K562 (cell line): ENCODE measurements around the gene OXA1L. TPM values are rescaled to one million over a fixed set of nuclear protein-coding genes. Genes with fewer than 3 reads are reported as not detected.
A peak's percentile ranks its signal among the peaks of the same experiment; 100 is the strongest.

ENCODE experiments used
- ATAC-seq: fragments of 200-7000 bp; cut with Tn5 transposase; 3 replicates; pipeline ENCODE4 v1.9.1; 2020; ENCODE audit warnings: moderate library complexity
- BruUV-seq: library from RNA; stranded (reverse); fragments of 400-500 nt; replicated peaks from 2 replicates; lab custom pipeline; 2021; lab: Mats Ljungman, UMichigan
- CTCF ChIA-PET: fragments of 300-600 bp; formaldehyde crosslinking; extraction: SDS; loops from one replicate; lab custom pipeline; 2021; ENCODE audit warnings: low intra/inter-chr PET ratio; lab: Yijun Ruan, JAX
- POLR2A ChIA-PET: fragments of 300-600, 350-650 bp; sonication (Branson Sonifier 250); formaldehyde crosslinking; extraction: SDS; loops from one replicate; lab custom pipeline; 2021; ENCODE audit warnings: antibody characterized with exemption, inconsistent platforms; lab: Yijun Ruan, JAX
- DNase-seq, 4 experiments: peaks; one replicate each; pipeline versions ENCODE4 v3.0.0 to v3.0.0-alpha.2; 2011 to 2018; ENCODE audit warnings: low spot score in 3 of 4, mixed read lengths in 3 of 4; ENCODE audit errors: extremely low read depth in 1 of 4
- FAIRE-seq: peaks from 2 replicates; lab custom pipeline; 2011; peaks lifted over from hg19 to GRCh38; lab: Jason Lieb, UNC
- H2AFZ ChIP-seq: 2 replicates; pipeline ENCODE4 v1.6.0; 2011; ENCODE audit warnings: low read depth, low read length, control low read depth, inconsistent platforms
- H3K27ac ChIP-seq: fragments of 200-600 bp; 3 replicates; pipeline ENCODE4 v1.8.0; 2011; ENCODE audit warnings: low read depth, mild to moderate bottlenecking, control low read depth, inconsistent platforms, low read length, moderate library complexity, mixed read lengths; ENCODE audit errors: extremely low read depth
- H3K27me3 ChIP-seq, 2 experiments: fragments of 300-600 bp in 1 of 2; 2 replicates in 1 of 2; 3 replicates in 1 of 2; pipeline versions ENCODE4 v1.6.0 to v1.8.0; 2011; ENCODE audit warnings: inconsistent platforms in 2 of 2, low read length in 2 of 2, mild to moderate bottlenecking in 1 of 2, mixed read lengths in 1 of 2, moderate library complexity in 1 of 2; ENCODE audit not compliant: control insufficient read depth in 2 of 2, insufficient read depth in 2 of 2
- H3K36me3 ChIP-seq: fragments of 300-600 bp; 3 replicates; pipeline ENCODE4 v1.8.0; 2011; ENCODE audit warnings: mild to moderate bottlenecking, low read length, inconsistent platforms; ENCODE audit not compliant: control insufficient read depth, insufficient read depth
- H3K4me1 ChIP-seq, 2 experiments: fragments of 200-600 bp in 1 of 2; replicated peaks in 1 of 2; 2 replicates in 1 of 2; 3 replicates in 1 of 2; pipeline versions ENCODE4 v1.5.1 to v1.8.0; 2011; ENCODE audit warnings: inconsistent platforms in 2 of 2, low read length in 2 of 2, mild to moderate bottlenecking in 1 of 2, mixed read lengths in 1 of 2, moderate library complexity in 1 of 2; ENCODE audit not compliant: control insufficient read depth in 2 of 2, insufficient read depth in 2 of 2
- H3K4me2 ChIP-seq: 2 replicates; pipeline ENCODE4 v1.6.1; 2011; ENCODE audit warnings: low read length, control low read depth, inconsistent platforms, mixed read lengths; ENCODE audit not compliant: insufficient read depth
- H3K4me3 ChIP-seq: fragments of 200-600 bp; sonication (generic), shearing (Covaris generic); 2 replicates; pipeline ENCODE4 v1.5.1; 2016; ENCODE audit warnings: control low read depth, inconsistent platforms
- H3K79me2 ChIP-seq: fragments of 200-600 bp; 3 replicates; pipeline ENCODE4 v1.8.0; 2011; ENCODE audit warnings: low read length, inconsistent platforms; ENCODE audit not compliant: control insufficient read depth, insufficient read depth
- H3K9ac ChIP-seq, 2 experiments: 2 replicates each; pipeline versions ENCODE4 v1.6.0 to v1.6.1; 2011; ENCODE audit warnings: low read depth in 2 of 2, low read length in 2 of 2, control low read depth in 1 of 2, inconsistent platforms in 1 of 2, mild to moderate bottlenecking in 1 of 2, mixed read lengths in 1 of 2; ENCODE audit not compliant: insufficient read depth in 1 of 2
- H3K9me1 ChIP-seq: one replicate; pipeline ENCODE4 v1.6.0; 2011; ENCODE audit warnings: inconsistent platforms, mild to moderate bottlenecking, low read length, moderate library complexity; ENCODE audit not compliant: control insufficient read depth, insufficient read depth
- H3K9me3 ChIP-seq: replicated peaks from 2 replicates; pipeline ENCODE4 v1.5.1; 2011; ENCODE audit warnings: low read depth, low read length, inconsistent platforms; ENCODE audit not compliant: control insufficient read depth, insufficient read depth
- H4K20me1 ChIP-seq: replicated peaks from 2 replicates; pipeline ENCODE4 v1.6.1; 2011; ENCODE audit warnings: low read length, inconsistent platforms, mixed read lengths; ENCODE audit not compliant: control insufficient read depth, insufficient read depth
- ARHGAP35 ChIP-seq: fragments of 450-650 bp; IDR thresholded peaks from 2 replicates; pipeline ENCODE4 v1.6.1; 2018; ENCODE audit not compliant: partially characterized antibody
- DIDO1 ChIP-seq: fragments of 450-650 bp; IDR thresholded peaks from 2 replicates; pipeline ENCODE4 v1.6.1; 2016; ENCODE audit warnings: low read depth, missing biosample characterization, missing genetic modification characterization
- E2F1 ChIP-seq: sonication (generic); formaldehyde crosslinking; IDR thresholded peaks from 2 replicates; pipeline ENCODE4 v1.8.1; 2023; ENCODE audit warnings: mild to moderate bottlenecking, missing genetic modification reagents, moderate library complexity
- ETS1 ChIP-seq: conservative IDR thresholded peaks from 2 replicates; pipeline ENCODE4 v1.6.1; 2011; ENCODE audit warnings: low read depth, mild to moderate bottlenecking, low read length; ENCODE audit not compliant: control insufficient read depth
- NKRF ChIP-seq: fragments of 450-650 bp; IDR thresholded peaks from 2 replicates; pipeline ENCODE4 v1.6.1; 2016; ENCODE audit warnings: borderline replicate concordance
- POLR2H ChIP-seq: IDR thresholded peaks from 2 replicates; pipeline ENCODE4 v1.6.1; 2016; ENCODE audit warnings: missing genetic modification characterization, low read depth, mild to moderate bottlenecking, control low read depth, missing compliant biosample characterization, moderate library complexity
- RBFOX2 ChIP-seq: fragments of 200-400 bp; formaldehyde crosslinking; IDR thresholded peaks from 2 replicates; pipeline ENCODE4 v1.6.1; 2017; ENCODE audit warnings: low read depth, mild to moderate bottlenecking, low read length, moderate library complexity
- TBL1XR1 ChIP-seq, 2 experiments: IDR thresholded peaks; 2 replicates each; pipeline ENCODE4 v1.6.1; 2012; ENCODE audit warnings: improper control_type of control experiment in 2 of 2, low read length in 2 of 2, mild to moderate bottlenecking in 1 of 2
- TSC22D4 ChIP-seq: fragments of 450-650 bp; IDR thresholded peaks from 2 replicates; pipeline ENCODE4 v1.6.1; 2016; ENCODE audit warnings: missing genetic modification characterization, missing biosample characterization, control low read depth
- YBX1 ChIP-seq: fragments of 450-650 bp; IDR thresholded peaks from 2 replicates; pipeline ENCODE4 v1.7.1; 2016; ENCODE audit warnings: mild to moderate bottlenecking
- ZNF280B ChIP-seq: fragments of 250-450 bp; sonication (Bioruptor Pico); IDR thresholded peaks from 2 replicates; pipeline ENCODE4 v1.5.1; 2021; ENCODE audit warnings: mild to moderate bottlenecking
- ZNF518B ChIP-seq: fragments of 250-450 bp; sonication (Bioruptor Pico); IDR thresholded peaks from 2 replicates; pipeline ENCODE4 v1.5.0; 2021; ENCODE audit warnings: mild to moderate bottlenecking, moderate library complexity
- WGBS: fragments of 100-300 bp; shearing (Covaris generic); methylation state at CpG from one replicate; pipeline ENCODE4 v1.1.6; 2016; ENCODE audit warnings: low coverage, mixed read lengths; ENCODE audit not compliant: insufficient coverage; ENCODE audit errors: missing lambda C conversion rate; 5-methylcytosine and 5-hydroxymethylcytosine counted together
- in situ Hi-C: fragments of 300-500 bp; cut with MboI; formaldehyde crosslinking; loops from 4 replicates; pipeline ENCODE4 v1.15.0; 2018; ENCODE audit warnings: inconsistent platforms, mixed read lengths
- intact Hi-C: fragments of 100-400 bp; cut with micrococcal nuclease; formaldehyde crosslinking; loops from 2 replicates; pipeline ENCODE4 v1.14.2; 2022
- polyA plus RNA-seq, 8 experiments: library from polyadenylated mRNA; depleted of rRNA in 4 of 8; stranded (reverse) in 5 of 8; unstranded in 3 of 8; fragments of >200 nt; fragmentation: Nextera tagmentation in 2 of 8; fragmentation: Illumina TruSeq in 1 of 8; extraction: Ambion mirVana in 2 of 8; extraction: Trizol in 1 of 8; gene quantifications; 2 replicates each; pipeline versions ENCODE4 v1.2.1 to v1.2.3, GENCODE V29; 2011 to 2014; ENCODE audit warnings: inconsistent platforms in 1 of 8, missing spikeins in 1 of 8
- total RNA-seq, 7 experiments: library from RNA; depleted of rRNA in 6 of 7; stranded (reverse); fragments of >200 nt in 6 of 7; fragmentation: Illumina TruSeq in 2 of 7; extraction: Trizol in 2 of 7; gene quantifications; 2 replicates each; pipeline versions ENCODE4 v1.2.1 to v1.2.3, GENCODE V29; 2011 to 2021; ENCODE audit warnings: low replicate concordance in 1 of 7

The OXA1L gene
- total and polyA plus RNA-seq, 9 of the 15 experiments (the other 6 are each of a cell fraction or from before 2014, with no cell fraction given), result 100 to 204 (median 145) TPM

GRCh38 chr14:22813145-22813544 is 46.7 kb downstream of the OXA1L start:
- Histone ChIP-seq H3K4me1 (no peaks in the 10 kb centered on the region; a peak in 1 of 5 replicates), H4K20me1 (no peaks in the 10 kb centered on the region), H3K9me3 (no peaks in the 10 kb centered on the region), H2AFZ (no peak overlapping the region), H3K9ac (peak overlapping the region in 1 of 2 experiments; percentile 20; a peak in 1 of 4 replicates), H3K4me2 (no peak overlapping the region), H3K27me3 (peaks cover 7 to 32% of the 10 kb centered on the region in 2 experiments; a peak in 4 of 5 replicates), H3K9me1 (no peaks in the 10 kb centered on the region), H3K27ac (no peak overlapping the region), H3K4me3 (no peak overlapping the region), H3K79me2 (no peaks in the 10 kb centered on the region), H3K36me3 (no peaks in the 10 kb centered on the region)
- BruUV-seq, result no TSS peak
- no peak for TF ChIP-seq DIDO1 (tag)
- TF ChIP-seq YBX1, result no peak
- TF ChIP-seq TSC22D4 (tag), result no peak
- no peak for TF ChIP-seq E2F1 (CRISPR knock-in tag)
- no peak for TF ChIP-seq ZNF280B
- no peak for TF ChIP-seq ARHGAP35
- TF ChIP-seq ZNF518B (CRISPR knock-in tag), result no peak
- no peak for TF ChIP-seq TBL1XR1 (IDR thresholded peaks at IDR 0.05; ENCODE audit: low read length in 2 of 2)
- TF ChIP-seq RBFOX2, result no peak
- no peak for TF ChIP-seq NKRF
- TF ChIP-seq POLR2H (tag), result no peak
- no peak for TF ChIP-seq ETS1
- DNase-seq (no peak), FAIRE-seq (no peak), ATAC-seq (no peak)
- intact Hi-C loops (no loop called here), in situ Hi-C loops (no loop called here)
- CTCF ChIA-PET, result interaction anchor here (0.6 kb wide), 1 partner anchor 38 kb away, joined by 5 read pairs; no protein-coding TSS in a partner anchor
- POLR2A ChIA-PET, result interaction anchor here (0.5 to 1.4 kb wide), 8 partner anchors 9 to 209 kb away, joined by 3 to 6 read pairs (median 3); no protein-coding TSS in a partner anchor
- WGBS, result 11% methylated on average over 9 of the region's 9 CpGs
